Activated CD4-positive, alpha-beta memory T cell treated with anti-CD3 and anti-CD28 coated beads for 36 hours (primary cell): ENCODE data around the gene USP32. TPM values are rescaled to one million over a fixed set of nuclear protein-coding genes. Genes with fewer than 3 reads are reported as not detected.
"Not testable (repeated sequence)": the region's sequence is repeated elsewhere in the genome, so short reads cannot be mapped to it uniquely, and the experiment has no call there.

Source experiments
- CTCF ChIA-PET: fragments of 350-600 bp; sonication (Branson Sonifier 250); formaldehyde crosslinking; loops from one replicate; lab custom pipeline; 2021; ENCODE audit warnings: antibody characterized with exemption, inconsistent platforms; lab: Charles Lee
- POLR2A ChIA-PET: fragments of 350-600 bp; sonication (Branson Sonifier 250); formaldehyde crosslinking; loops from one replicate; lab custom pipeline; 2021; ENCODE audit warnings: antibody characterized with exemption; lab: Charles Lee
- DNase-seq: peaks from one replicate; pipeline ENCODE4 v3.0.0-alpha.2; 2020
- H3K27ac Mint-ChIP-seq: one replicate; pipeline ENCODE4 v1.8.0; 2021; ENCODE audit warnings: mixed read lengths
- H3K27me3 Mint-ChIP-seq: one replicate; pipeline ENCODE4 v1.8.0; 2021; ENCODE audit warnings: mixed read lengths
- H3K36me3 Mint-ChIP-seq: one replicate; pipeline ENCODE4 v1.8.0; 2021; ENCODE audit warnings: mixed read lengths
- H3K4me1 Mint-ChIP-seq: one replicate; pipeline ENCODE4 v1.8.0; 2021; ENCODE audit warnings: low read depth, mixed read lengths
- H3K4me3 Mint-ChIP-seq: one replicate; pipeline ENCODE4 v1.8.0; 2021; ENCODE audit warnings: mild to moderate bottlenecking, mixed read lengths
- H3K9me3 Mint-ChIP-seq: one replicate; pipeline ENCODE4 v1.8.0; 2021; ENCODE audit warnings: mixed read lengths
- intact Hi-C: fragments of 100-400 bp; cut with micrococcal nuclease; formaldehyde crosslinking; loops from one replicate; pipeline ENCODE4 v1.15.1; 2023
- total RNA-seq, 2 experiments: library from RNA; stranded (reverse); gene quantifications; one replicate each; pipeline ENCODE4 v1.2.3, GENCODE V29; 2021

USP32 gene
- total RNA-seq, 2 experiments from 2014 or later: 34.4 to 35.8 TPM

- ChIA-PET POLR2A (no interaction called here), CTCF (no interaction called here)
- Mint-ChIP-seq H3K36me3 (peaks cover 4% of the 10 kb centered on the region), H3K9me3 (no peaks in the 10 kb centered on the region), H3K27ac (no peak overlapping the region), H3K4me3 (no peak overlapping the region), H3K27me3 (no peaks in the 10 kb centered on the region), H3K4me1 (peaks cover 2% of the 10 kb centered on the region)
- intact Hi-C loops: no loop called here
- no peak for DNase-seq
Observed at GRCh38 chr17:60327134-60327900, 64.6 kb downstream of the USP32 start.

GRCh38 chr17:60326702-60327101 lies 65.2 kb downstream of the USP32 start:
- H3K4me3 Mint-ChIP-seq: no peak overlapping the region

GRCh38 chr17:60325730-60326524 lies 66.0 kb downstream of the USP32 start:
- H3K27ac Mint-ChIP-seq: no peak overlapping the region
- intact Hi-C loops: no loop called here
- no peak overlapping the region for H3K4me3 Mint-ChIP-seq
- H3K27me3 Mint-ChIP-seq: no peaks in the 10 kb centered on the region
- H3K36me3 Mint-ChIP-seq: peaks cover 4% of the 10 kb centered on the region
- ChIA-PET POLR2A (no interaction called here), CTCF (no interaction called here)
- H3K4me1 Mint-ChIP-seq: peaks cover 3% of the 10 kb centered on the region
- H3K9me3 Mint-ChIP-seq: no peaks in the 10 kb centered on the region
- DNase-seq: no peak

More at GRCh38 chr17:60326702-60327101, 65.2 kb downstream of the USP32 start:
- no peak for DNase-seq
- intact Hi-C loops: no loop called here
- POLR2A ChIA-PET: no interaction called here
- Mint-ChIP-seq H3K9me3 (no peaks in the 10 kb centered on the region), H3K27me3 (no peaks in the 10 kb centered on the region), H3K4me1 (peaks cover 3% of the 10 kb centered on the region), H3K36me3 (peaks cover 4% of the 10 kb centered on the region), H3K27ac (no peak overlapping the region)
- CTCF ChIA-PET: no interaction called here

DNA sequence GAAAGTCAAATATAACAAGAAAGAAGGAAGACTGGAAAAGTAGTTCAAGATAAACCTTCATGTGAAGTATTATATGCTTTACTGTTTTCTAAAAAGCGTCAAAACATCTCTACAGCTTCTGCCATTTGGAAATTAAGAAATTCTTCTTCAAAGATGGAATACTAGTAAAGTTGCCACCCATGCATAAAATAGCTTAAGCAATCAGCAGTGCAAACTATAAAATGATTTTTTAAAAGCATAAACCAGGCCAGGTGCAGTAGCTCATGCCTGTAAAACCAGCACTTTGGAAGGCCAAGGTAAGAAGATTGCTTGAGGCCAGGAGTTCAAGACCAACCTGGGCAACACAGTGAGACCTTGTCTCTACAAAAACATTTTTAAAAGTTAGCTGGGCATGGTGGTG lies 68.2 kb downstream of the USP32 start:
- ChIA-PET CTCF (no interaction called here), POLR2A (no interaction called here)
- Mint-ChIP-seq H3K36me3 (peaks cover 3% of the 10 kb centered on the region), H3K27ac (no peak overlapping the region), H3K9me3 (no peaks in the 10 kb centered on the region), H3K4me3 (no peak overlapping the region), H3K27me3 (no peaks in the 10 kb centered on the region), H3K4me1 (peaks cover 3% of the 10 kb centered on the region)
- no peak for DNase-seq
- intact Hi-C loops: no loop called here

- Mint-ChIP-seq H3K4me3 (no peak overlapping the region), H3K27ac (no peak overlapping the region), H3K9me3 (no peaks in the 10 kb centered on the region), H3K36me3 (peaks cover 2% of the 10 kb centered on the region), H3K4me1 (peaks cover 5% of the 10 kb centered on the region), H3K27me3 (no peaks in the 10 kb centered on the region)
- POLR2A ChIA-PET: no interaction called here
- DNase-seq: no peak
- intact Hi-C loops: no loop called here
- CTCF ChIA-PET: no interaction called here
Observed at GRCh38 chr17:60322056-60322387, 69.9 kb downstream of the USP32 start.

GRCh38 chr17:60321336-60322055 lies 70.4 kb downstream of the USP32 start:
- CTCF ChIA-PET: no interaction called here
- H3K4me1 Mint-ChIP-seq: peaks cover 4% of the 10 kb centered on the region
- no peak for DNase-seq
- POLR2A ChIA-PET: no interaction called here
- H3K9me3 Mint-ChIP-seq: no peaks in the 10 kb centered on the region
- intact Hi-C loops: no loop called here
- H3K4me3 Mint-ChIP-seq: no peak overlapping the region
- peaks cover 6% of the 10 kb centered on the region for H3K36me3 Mint-ChIP-seq
- no peak overlapping the region for H3K27ac Mint-ChIP-seq
- no peaks in the 10 kb centered on the region for H3K27me3 Mint-ChIP-seq

- ChIA-PET CTCF (no interaction called here), POLR2A (no interaction called here)
- no peak overlapping the region for H3K4me3 Mint-ChIP-seq
- DNase-seq: no peak
- intact Hi-C loops: no loop called here
- H3K9me3 Mint-ChIP-seq: no peaks in the 10 kb centered on the region
- H3K27me3 Mint-ChIP-seq: no peaks in the 10 kb centered on the region
- H3K36me3 Mint-ChIP-seq: peaks cover 5% of the 10 kb centered on the region
- H3K27ac Mint-ChIP-seq: no peak overlapping the region
- H3K4me1 Mint-ChIP-seq: peaks cover 12% of the 10 kb centered on the region
Observed at GRCh38 chr17:60318830-60319229, 73.1 kb downstream of the USP32 start.

DNA sequence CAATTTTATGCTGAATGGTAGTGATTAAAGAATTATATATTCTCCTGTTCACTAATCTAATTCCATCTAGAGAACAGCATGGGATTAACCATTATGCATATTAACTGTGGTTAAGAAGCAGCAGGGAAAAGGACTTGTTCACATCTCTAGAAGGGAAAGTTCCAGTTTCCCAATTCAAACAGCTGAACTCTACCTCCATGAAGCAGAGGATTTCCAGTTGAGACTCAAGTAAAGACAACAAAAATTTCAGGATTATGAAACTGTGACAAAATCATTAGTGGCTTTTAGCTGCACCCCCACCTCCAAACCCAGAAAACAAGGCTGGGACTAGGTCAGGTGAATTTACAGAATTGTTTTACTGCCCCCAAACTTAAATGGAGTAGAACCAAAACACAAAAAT lies 73.6 kb downstream of the USP32 start:
- CTCF ChIA-PET: no interaction called here

DNA sequence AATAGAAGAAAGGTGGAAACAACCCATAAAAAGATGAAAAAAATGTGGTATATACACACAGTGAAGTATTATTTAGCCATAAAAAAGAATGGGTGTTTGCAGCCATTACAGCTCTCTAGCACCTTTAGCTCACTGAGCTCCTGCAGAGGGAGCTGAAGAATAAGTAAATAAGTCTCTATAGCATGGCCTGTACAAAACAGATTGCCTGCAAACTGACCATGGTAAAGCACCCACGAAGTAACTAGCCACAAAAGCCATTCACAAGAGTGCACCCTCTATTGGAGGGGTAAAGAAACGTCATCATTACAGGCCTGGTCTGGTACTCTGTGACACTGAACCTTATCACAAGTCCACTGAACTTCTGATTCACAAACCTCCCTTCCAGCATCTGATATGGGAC lies 76.3 kb downstream of the USP32 start:
- Mint-ChIP-seq H3K27me3 (no peaks in the 10 kb centered on the region), H3K36me3 (peaks cover 10% of the 10 kb centered on the region), H3K4me1 (peaks cover 12% of the 10 kb centered on the region), H3K9me3 (no peaks in the 10 kb centered on the region), H3K4me3 (no peak overlapping the region), H3K27ac (no peak overlapping the region)
- intact Hi-C loops: no loop called here
- POLR2A ChIA-PET: no interaction called here
- DNase-seq: no peak
- CTCF ChIA-PET: no interaction called here

More for the DNA sequence above, 73.6 kb downstream of the USP32 start:
- intact Hi-C loops: no loop called here
- no peak overlapping the region for H3K4me3 Mint-ChIP-seq
- H3K27ac Mint-ChIP-seq: no peak overlapping the region
- POLR2A ChIA-PET: no interaction called here
- H3K36me3 Mint-ChIP-seq: peaks cover 8% of the 10 kb centered on the region
- no peaks in the 10 kb centered on the region for H3K9me3 Mint-ChIP-seq
- no peaks in the 10 kb centered on the region for H3K27me3 Mint-ChIP-seq
- peaks cover 13% of the 10 kb centered on the region for H3K4me1 Mint-ChIP-seq
- DNase-seq: no peak

GRCh38 chr17:60314900-60315299 lies 77.0 kb downstream of the USP32 start:
- peaks cover 12% of the 10 kb centered on the region for H3K4me1 Mint-ChIP-seq
- POLR2A ChIA-PET, CTCF ChIA-PET, H3K9me3 Mint-ChIP-seq, H3K27ac Mint-ChIP-seq, H3K4me3 Mint-ChIP-seq, H3K27me3 Mint-ChIP-seq, intact Hi-C loops: not testable (repeated sequence)
- DNase-seq: peak; percentile 38
- peaks cover 12% of the 10 kb centered on the region for H3K36me3 Mint-ChIP-seq

GRCh38 chr17:60314423-60314822 lies 77.5 kb downstream of the USP32 start:
- Mint-ChIP-seq H3K9me3 (no peaks in the 10 kb centered on the region), H3K4me3 (no peak overlapping the region), H3K4me1 (peaks cover 12% of the 10 kb centered on the region), H3K27ac (no peak overlapping the region), H3K36me3 (peaks cover 14% of the 10 kb centered on the region), H3K27me3 (no peaks in the 10 kb centered on the region)
- CTCF ChIA-PET: no interaction called here
- no peak for DNase-seq
- intact Hi-C loops: no loop called here
- POLR2A ChIA-PET: no interaction called here

DNA sequence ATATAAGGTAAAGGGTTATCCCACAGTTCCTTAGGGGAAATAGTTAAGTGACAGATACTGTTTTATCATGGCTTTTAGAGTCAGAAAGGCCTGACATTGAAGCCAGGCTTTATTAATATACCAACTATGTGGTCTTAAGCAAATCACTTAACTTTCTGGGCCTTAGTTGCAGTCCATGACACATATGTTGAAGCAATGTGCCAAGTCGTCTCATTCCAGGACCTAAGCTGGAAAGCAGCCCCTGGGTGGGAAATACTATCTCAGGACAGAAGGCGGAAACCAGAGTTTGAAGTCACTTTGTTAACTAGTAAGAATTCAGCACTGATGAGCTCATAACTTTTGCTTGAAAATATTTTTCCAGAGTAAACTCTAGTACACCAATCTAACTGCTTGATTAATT lies 80.0 kb downstream of the USP32 start:
- POLR2A ChIA-PET: no interaction called here
- intact Hi-C loops: no loop called here
- CTCF ChIA-PET: no interaction called here
- H3K27me3 Mint-ChIP-seq: no peaks in the 10 kb centered on the region
- H3K27ac Mint-ChIP-seq: no peak overlapping the region
- no peaks in the 10 kb centered on the region for H3K9me3 Mint-ChIP-seq
- peaks cover 16% of the 10 kb centered on the region for H3K36me3 Mint-ChIP-seq
- H3K4me3 Mint-ChIP-seq: no peak overlapping the region
- DNase-seq: no peak
- H3K4me1 Mint-ChIP-seq: peaks cover 9% of the 10 kb centered on the region
